ENCODE data around the gene OOEP. TPM values are rescaled to one million over a fixed set of nuclear protein-coding genes. Genes with fewer than 3 reads are reported as not detected.

Gene OOEP
- total RNA-seq, 4 donors from 2014 or later: not detected

- Histone ChIP-seq H3K9me3 (no peaks in the 10 kb centered on the region), H3K4me1 (no peaks in the 10 kb centered on the region), H3K36me3 (no peaks in the 10 kb centered on the region), H3K27ac (no peak overlapping the region), H3K27me3 (no peaks in the 10 kb centered on the region), H3K4me3 (no peak overlapping the region)
- TF ChIP-seq CTCF (IDR thresholded peaks at IDR 0.05): no peak
- intact Hi-C loops (cut with DNase I; ENCODE audit: low total_unique reads): no loop called here
- no peak for DNase-seq
Measured at GRCh38 chr6:73375216-73375615, 5.5 kb upstream of the OOEP start.

- intact Hi-C loops (cut with DNase I; ENCODE audit: low total_unique reads): no loop called here
- Histone ChIP-seq H3K36me3 (no peaks in the 10 kb centered on the region), H3K4me3 (no peak overlapping the region), H3K9me3 (no peaks in the 10 kb centered on the region), H3K27ac (no peak overlapping the region), H3K4me1 (no peaks in the 10 kb centered on the region), H3K27me3 (no peaks in the 10 kb centered on the region)
- no peak for DNase-seq
- TF ChIP-seq CTCF (IDR thresholded peaks at IDR 0.05) (no peak), POLR2A (IDR thresholded peaks at IDR 0.05) (no peak)
Measured at GRCh38 chr6:73372516-73372915, 2.8 kb upstream of the OOEP start.

GRCh38 chr6:73371984-73372383 is 2.3 kb upstream of the OOEP start:
- H3K36me3 ChIP-seq: no peaks in the 10 kb centered on the region
- H3K27me3 ChIP-seq: no peaks in the 10 kb centered on the region
- no peak overlapping the region for H3K27ac ChIP-seq
- intact Hi-C loops (cut with DNase I; ENCODE audit: low total_unique reads): no loop called here
- H3K4me3 ChIP-seq: no peak overlapping the region
- no peaks in the 10 kb centered on the region for H3K9me3 ChIP-seq
- TF ChIP-seq POLR2A (IDR thresholded peaks at IDR 0.05) (no peak), CTCF (IDR thresholded peaks at IDR 0.05) (no peak)
- no peak for DNase-seq
- no peaks in the 10 kb centered on the region for H3K4me1 ChIP-seq

- no peak overlapping the region for H3K27ac ChIP-seq
- H3K9me3 ChIP-seq: no peaks in the 10 kb centered on the region
- intact Hi-C loops (cut with DNase I; ENCODE audit: low total_unique reads): no loop called here
- H3K4me3 ChIP-seq: no peak overlapping the region
- H3K4me1 ChIP-seq: no peaks in the 10 kb centered on the region
- H3K27me3 ChIP-seq: no peaks in the 10 kb centered on the region
- TF ChIP-seq CTCF (IDR thresholded peaks at IDR 0.05): no peak
- TF ChIP-seq POLR2A (IDR thresholded peaks at IDR 0.05): no peak
- no peak for DNase-seq
- no peaks in the 10 kb centered on the region for H3K36me3 ChIP-seq
Measured at GRCh38 chr6:73369157-73369556, 540 bp downstream of the OOEP start.

- Histone ChIP-seq H3K36me3 (no peaks in the 10 kb centered on the region), H3K9me3 (no peaks in the 10 kb centered on the region), H3K27me3 (no peaks in the 10 kb centered on the region), H3K4me3 (no peak overlapping the region), H3K27ac (no peak overlapping the region), H3K4me1 (no peaks in the 10 kb centered on the region)
- no peak for DNase-seq
- no peak for TF ChIP-seq POLR2A (IDR thresholded peaks at IDR 0.05)
- no peak for TF ChIP-seq CTCF (IDR thresholded peaks at IDR 0.05)
- intact Hi-C loops (cut with DNase I; ENCODE audit: low total_unique reads): no loop called here
Measured at GRCh38 chr6:73368675-73369074, 1.0 kb downstream of the OOEP start.
